K562 (cell line): Measurements from ENCODE around the gene PTPRC.

Source experiments
- BDP1 ChIP-seq: IDR thresholded peaks from 3 replicates; pipeline ENCODE4 v1.6.1; 2011; ENCODE audit not compliant: insufficient read length, insufficient read depth
- SETDB1 ChIP-seq: IDR thresholded peaks from one replicate; pipeline ENCODE4 v1.6.1; 2012; ENCODE audit warnings: low read length, control low read depth, inconsistent platforms
- ZNF449 ChIP-seq: fragments of 250-450 bp; sonication (Bioruptor Pico); IDR thresholded peaks from 2 replicates; pipeline ENCODE4 v1.8.0; 2022; ENCODE audit warnings: moderate library complexity, mild to moderate bottlenecking, inconsistent platforms
- TF ChIP-seq, protein P1 (sequence below), 3 experiments: IDR thresholded peaks in 2 of 3; conservative IDR thresholded peaks in 1 of 3; 2 replicates each; pipeline ENCODE4 v1.5.1; 2011 to 2012; ENCODE audit warnings: low read length in 3 of 3, mild to moderate bottlenecking in 3 of 3, control low read depth in 2 of 3, improper control_type of control experiment in 1 of 3, inconsistent platforms in 1 of 3, low read depth in 1 of 3, mixed read lengths in 1 of 3, moderate library complexity in 1 of 3; ENCODE audit not compliant: insufficient read depth in 2 of 3

GRCh38 chr1:198623752-198624647 is 14.8 kb upstream of the PTPRC start:
- TF ChIP-seq ZNF449 (CRISPR knock-in tag) (no peak), SETDB1 (no peak), BDP1 (no peak)
- TF ChIP-seq, protein P1, sequence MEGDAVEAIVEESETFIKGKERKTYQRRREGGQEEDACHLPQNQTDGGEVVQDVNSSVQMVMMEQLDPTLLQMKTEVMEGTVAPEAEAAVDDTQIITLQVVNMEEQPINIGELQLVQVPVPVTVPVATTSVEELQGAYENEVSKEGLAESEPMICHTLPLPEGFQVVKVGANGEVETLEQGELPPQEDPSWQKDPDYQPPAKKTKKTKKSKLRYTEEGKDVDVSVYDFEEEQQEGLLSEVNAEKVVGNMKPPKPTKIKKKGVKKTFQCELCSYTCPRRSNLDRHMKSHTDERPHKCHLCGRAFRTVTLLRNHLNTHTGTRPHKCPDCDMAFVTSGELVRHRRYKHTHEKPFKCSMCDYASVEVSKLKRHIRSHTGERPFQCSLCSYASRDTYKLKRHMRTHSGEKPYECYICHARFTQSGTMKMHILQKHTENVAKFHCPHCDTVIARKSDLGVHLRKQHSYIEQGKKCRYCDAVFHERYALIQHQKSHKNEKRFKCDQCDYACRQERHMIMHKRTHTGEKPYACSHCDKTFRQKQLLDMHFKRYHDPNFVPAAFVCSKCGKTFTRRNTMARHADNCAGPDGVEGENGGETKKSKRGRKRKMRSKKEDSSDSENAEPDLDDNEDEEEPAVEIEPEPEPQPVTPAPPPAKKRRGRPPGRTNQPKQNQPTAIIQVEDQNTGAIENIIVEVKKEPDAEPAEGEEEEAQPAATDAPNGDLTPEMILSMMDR (IDR thresholded peaks at IDR 0.05 in 2 of 3, conservative IDR thresholded peaks at IDR 0.05 in 1 of 3; ENCODE audit: insufficient read depth in 2 of 3, low read depth in 1 of 3, low read length in 3 of 3): no peak
